Measurements from ENCODE around the gene TTLL11.
A peak's percentile ranks its signal among the peaks of the same experiment; 100 is the strongest.

TTLL11 gene

DNA sequence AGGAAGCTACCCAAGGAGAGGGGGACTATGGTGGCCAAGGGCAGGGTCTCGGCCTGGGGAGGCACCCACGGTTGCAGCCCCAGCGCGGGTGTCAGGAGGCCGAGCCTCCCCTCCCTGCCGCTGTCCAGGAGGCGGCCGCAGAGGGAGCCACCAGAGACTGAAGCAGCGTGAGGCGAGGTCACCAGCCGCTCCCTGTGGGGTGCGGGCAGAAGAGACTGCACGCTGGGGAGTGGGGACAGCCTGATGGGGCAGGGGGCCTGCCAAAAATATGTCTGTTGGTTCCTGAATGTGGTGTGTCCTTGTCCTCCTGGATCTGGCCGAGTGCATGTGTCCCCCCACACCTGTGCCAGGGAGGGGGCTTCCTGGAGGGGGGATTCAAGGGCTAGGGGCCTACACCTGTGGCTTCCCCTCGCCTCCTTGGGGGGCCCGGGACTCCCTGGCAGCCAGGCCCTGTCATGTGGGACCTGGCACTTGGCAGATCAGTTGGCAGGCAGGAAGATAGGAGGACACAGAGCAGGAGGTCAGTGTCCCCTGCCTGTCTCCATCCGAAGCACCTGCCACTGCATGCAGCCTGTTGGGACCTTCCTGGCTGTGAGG lies 310.5 kb downstream of the TTLL11 start:
- Histone ChIP-seq H3K4me1 (peaks cover 25 to 75% (median 63%) of the 10 kb centered on the region in 10 experiments), H3K9ac (peak overlapping the region in 5 of 11 experiments; percentile 48 to 69 (median 64); a peak in 6 of 22 replicates), H3K27me3 (no peaks in the 10 kb centered on the region), H3K27ac (peak overlapping the region in 5 of 11 experiments; percentile 16 to 82 (median 39); a peak in 5 of 22 replicates), H3K4me3 (no peak overlapping the region), H3K36me3 (peaks cover 11 to 42% (median 26%) of the 10 kb centered on the region in 11 experiments; a peak in 21 of 22 replicates), H3K9me3 (replicated peaks in 1 of 11) (peaks cover 10 to 16% (median 12%) of the 10 kb centered on the region in 11 experiments), H4K20me1 (no peaks in the 10 kb centered on the region; a peak in 1 of 22 replicates), H3K4me2 (peak overlapping the region in 9 of 11 experiments; percentile 84 to 99 (median 91); a peak in 18 of 22 replicates)
- TF ChIP-seq Cebpa-rat (IDR thresholded peaks at IDR 0.05) = no peak

GRCh38 chr9:121781701-121782464 lies 311.2 kb downstream of the TTLL11 start:
- peak overlapping the region in 8 of 11 experiments; percentile 84 to 99 (median 91); a peak in 13 of 22 replicates for H3K4me2 ChIP-seq
- TF ChIP-seq Cebpa-rat (IDR thresholded peaks at IDR 0.05) = no peak

GRCh38 chr9:121781145-121781548 lies 312.0 kb downstream of the TTLL11 start:
- peaks cover 25 to 69% (median 61%) of the 10 kb centered on the region in 10 experiments for H3K4me1 ChIP-seq
- TF ChIP-seq Cebpa-rat (IDR thresholded peaks at IDR 0.05) = no peak
- H3K9ac ChIP-seq = peak overlapping the region in 1 of 11 experiments; percentile 41; a peak in 1 of 22 replicates
- peak overlapping the region in 2 of 11 experiments; percentile 4 to 49; a peak in 1 of 22 replicates for H3K27ac ChIP-seq
- H3K4me3 ChIP-seq = no peak overlapping the region
- peaks cover 10 to 24% (median 13%) of the 10 kb centered on the region in 11 experiments for H3K9me3 ChIP-seq (replicated peaks in 1 of 11)
- H3K27me3 ChIP-seq = no peaks in the 10 kb centered on the region
- peaks cover 15 to 57% (median 41%) of the 10 kb centered on the region in 11 experiments for H3K36me3 ChIP-seq
- peak overlapping the region in 8 of 11 experiments; percentile 16 to 99 (median 73); a peak in 13 of 22 replicates for H3K4me2 ChIP-seq
- no peaks in the 10 kb centered on the region; a peak in 1 of 22 replicates for H4K20me1 ChIP-seq

More at GRCh38 chr9:121781701-121782464, 311.2 kb downstream of the TTLL11 start:
- H3K4me3 ChIP-seq = no peak overlapping the region
- no peaks in the 10 kb centered on the region; a peak in 1 of 22 replicates for H4K20me1 ChIP-seq
- H3K27me3 ChIP-seq = no peaks in the 10 kb centered on the region
- peaks cover 10 to 23% (median 12%) of the 10 kb centered on the region in 11 experiments for H3K9me3 ChIP-seq (replicated peaks in 1 of 11)
- peaks cover 11 to 50% (median 33%) of the 10 kb centered on the region in 11 experiments for H3K36me3 ChIP-seq
- H3K27ac ChIP-seq = peak overlapping the region in 4 of 11 experiments; percentile 16 to 82 (median 30); a peak in 3 of 22 replicates
- peaks cover 25 to 75% (median 63%) of the 10 kb centered on the region in 10 experiments for H3K4me1 ChIP-seq
- H3K9ac ChIP-seq = peak overlapping the region in 3 of 11 experiments; percentile 41 to 64 (median 64); a peak in 2 of 22 replicates

DNA sequence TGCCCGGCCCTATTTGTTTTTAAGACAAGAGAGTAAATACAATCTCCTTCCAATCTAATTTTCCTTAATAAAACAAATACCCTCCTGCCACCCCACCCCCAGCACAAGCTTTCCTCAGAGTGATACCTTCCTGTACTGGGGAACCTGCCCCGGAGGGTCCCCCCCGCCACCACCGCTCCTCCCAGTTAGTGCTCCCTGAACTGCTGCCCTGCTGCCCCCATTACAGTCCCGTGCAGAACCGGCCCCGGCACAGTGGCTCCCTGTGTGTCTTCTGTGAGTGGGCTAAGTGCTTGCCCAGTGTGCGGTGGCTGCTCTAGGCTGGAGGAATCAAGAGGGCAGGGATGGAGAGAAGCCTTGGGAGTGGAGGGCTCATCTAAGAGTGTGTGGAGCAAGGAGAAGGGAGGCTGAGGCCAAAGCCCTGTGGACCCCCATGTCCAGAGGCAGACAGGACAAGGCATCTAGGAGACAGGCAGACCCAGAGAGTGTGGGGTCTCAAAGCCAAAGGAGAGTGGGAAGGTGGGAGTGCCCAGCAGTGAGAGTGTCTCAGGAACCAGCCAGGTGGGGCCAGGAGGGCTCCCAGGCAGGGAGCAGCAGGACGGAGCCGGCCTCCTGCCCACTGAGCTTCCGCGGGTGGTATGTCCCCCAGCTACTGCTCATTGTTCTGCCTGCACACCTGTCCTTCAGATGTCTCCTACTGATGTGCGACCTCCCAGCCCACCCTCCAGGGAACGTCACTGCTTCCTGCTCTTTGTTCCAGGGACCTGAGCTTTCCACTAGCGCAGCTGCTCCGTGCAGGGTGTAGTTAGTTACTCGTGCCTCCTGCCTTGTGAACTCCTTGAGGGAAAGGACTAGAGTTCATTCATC lies 312.7 kb downstream of the TTLL11 start:
- H3K4me1 ChIP-seq = peaks cover 24 to 66% (median 58%) of the 10 kb centered on the region in 10 experiments
- H3K27me3 ChIP-seq = no peaks in the 10 kb centered on the region
- no peak overlapping the region; a peak in 1 of 22 replicates for H3K27ac ChIP-seq
- H3K9me3 ChIP-seq (replicated peaks in 1 of 11) = peaks cover 10 to 24% (median 13%) of the 10 kb centered on the region in 11 experiments
- TF ChIP-seq Cebpa-rat (IDR thresholded peaks at IDR 0.05) = no peak
- peaks cover 16 to 64% (median 48%) of the 10 kb centered on the region in 11 experiments for H3K36me3 ChIP-seq
- peak overlapping the region in 2 of 11 experiments; percentile 16 to 18; a peak in 1 of 22 replicates for H3K9ac ChIP-seq
- H3K4me2 ChIP-seq = peak overlapping the region in 8 of 11 experiments; percentile 13 to 99 (median 73); a peak in 14 of 22 replicates
- peaks cover 0 to 5% (median 0%) of the 10 kb centered on the region in 11 experiments; a peak in 1 of 22 replicates for H4K20me1 ChIP-seq
- no peak overlapping the region for H3K4me3 ChIP-seq

GRCh38 chr9:121779381-121780117 lies 313.6 kb downstream of the TTLL11 start:
- Histone ChIP-seq H3K4me2 (peak overlapping the region in 1 of 11 experiments; percentile 99; a peak in 2 of 22 replicates), H3K4me1 (peaks cover 16 to 66% (median 58%) of the 10 kb centered on the region in 10 experiments), H3K36me3 (peaks cover 16 to 67% (median 49%) of the 10 kb centered on the region in 11 experiments), H3K9me3 (replicated peaks in 1 of 11) (peaks cover 10 to 24% (median 13%) of the 10 kb centered on the region in 11 experiments), H3K27ac (no peak overlapping the region), H4K20me1 (peaks cover 0 to 8% (median 0%) of the 10 kb centered on the region in 11 experiments; a peak in 3 of 22 replicates), H3K27me3 (no peaks in the 10 kb centered on the region), H3K9ac (no peak overlapping the region), H3K4me3 (no peak overlapping the region)
- TF ChIP-seq Cebpa-rat (IDR thresholded peaks at IDR 0.05) = no peak

GRCh38 chr9:121778252-121779225 lies 314.6 kb downstream of the TTLL11 start:
- Histone ChIP-seq H3K27me3 (no peaks in the 10 kb centered on the region), H3K9ac (no peak overlapping the region), H3K4me1 (peaks cover 6 to 66% (median 58%) of the 10 kb centered on the region in 10 experiments), H3K4me2 (no peak overlapping the region), H3K4me3 (no peak overlapping the region), H3K36me3 (peaks cover 16 to 73% (median 49%) of the 10 kb centered on the region in 11 experiments), H3K9me3 (replicated peaks in 1 of 11) (peaks cover 10 to 24% (median 13%) of the 10 kb centered on the region in 11 experiments), H3K27ac (no peak overlapping the region), H4K20me1 (peaks cover 0 to 15% (median 0%) of the 10 kb centered on the region in 11 experiments; a peak in 4 of 22 replicates)
- no peak for TF ChIP-seq Cebpa-rat (IDR thresholded peaks at IDR 0.05)

Measured in BLaER1 treated with 17β-estradiol and CSF1 and Interleukin-3, amounts not matched to agents 10 nM and 100 nM (cell line).